Stimulated activated CD8-positive, alpha-beta memory T cell treated with anti-CD3 and anti-CD28 coated beads, Interleukin-7, amount 100 ng/mL, for 1 hour (primary cell): ENCODE results near the gene ZNF740.
"Not testable (repeated sequence)": the region's sequence is repeated elsewhere in the genome, so short reads cannot be mapped to it uniquely, and the experiment has no call there.

Experiments
- DNase-seq, 2 donors: peaks; one replicate each; pipeline ENCODE4 v3.0.0-alpha.2; 2020; ENCODE audit warnings: low read depth in 2 of 2

Gene ZNF740

DNA sequence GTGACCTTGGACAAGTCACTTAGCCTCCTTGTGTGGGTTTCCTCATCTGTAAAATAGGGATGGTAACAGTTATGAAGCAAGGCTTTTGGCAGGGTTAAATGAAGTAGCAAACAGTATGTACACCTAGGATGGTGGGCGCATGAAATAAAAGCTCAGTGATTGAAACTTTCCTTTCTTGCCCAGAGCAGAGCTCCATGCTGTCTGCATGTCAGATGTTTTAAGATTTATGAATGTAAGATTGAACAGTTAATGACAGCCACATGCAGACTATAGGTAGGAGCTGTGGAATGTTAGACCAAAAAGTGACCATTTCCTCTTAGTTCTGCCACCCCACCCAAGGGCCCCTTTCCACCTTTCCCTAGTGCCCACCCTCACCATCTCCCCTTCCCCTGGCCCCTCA lies 14.5 kb downstream of the ZNF740 start:
- no peak for DNase-seq

DNA sequence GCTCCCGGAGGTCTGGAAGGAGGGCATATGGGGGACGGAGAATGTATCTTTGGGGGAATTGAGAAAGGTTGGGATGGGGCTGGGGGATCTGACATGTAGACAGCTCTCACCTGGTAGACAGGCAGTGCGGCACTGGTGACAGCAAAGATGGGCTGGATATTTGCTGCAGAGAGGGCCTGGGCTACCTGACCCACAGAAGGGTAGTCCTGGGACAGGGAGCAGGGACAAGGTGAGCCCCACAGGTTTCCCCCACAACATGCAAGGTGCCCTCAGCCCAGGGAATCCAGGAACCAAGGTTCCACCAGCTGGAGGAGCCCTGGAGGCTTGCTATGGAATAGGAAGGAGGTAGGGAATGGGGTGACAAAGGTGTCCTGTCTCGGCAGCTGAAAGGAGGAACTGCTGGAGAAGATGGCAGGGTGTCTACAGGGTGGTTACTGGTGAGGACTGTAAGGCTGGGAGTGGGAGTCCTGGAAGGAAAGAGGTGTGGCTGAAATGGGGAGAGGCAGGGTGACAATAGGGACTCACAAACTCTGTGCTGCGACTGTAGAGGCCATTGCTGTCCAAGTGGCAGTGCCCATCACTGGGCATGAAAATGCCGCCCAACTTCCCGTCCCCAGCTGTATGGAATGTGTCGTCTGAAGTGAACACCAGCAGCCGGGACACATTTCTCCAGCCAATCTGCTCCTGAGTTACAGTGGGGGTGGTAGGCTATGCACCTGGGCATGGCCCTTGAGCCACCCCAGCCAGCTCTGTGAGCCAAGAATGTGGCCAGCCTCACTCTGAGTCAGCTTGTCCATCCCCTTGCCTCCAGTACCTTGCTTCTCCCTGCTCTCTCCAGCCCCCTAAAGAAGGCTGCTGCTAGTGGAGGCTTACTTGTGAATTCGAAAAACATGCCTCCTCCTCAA lies 15.2 kb downstream of the ZNF740 start:
- DNase-seq, result no peak

DNA sequence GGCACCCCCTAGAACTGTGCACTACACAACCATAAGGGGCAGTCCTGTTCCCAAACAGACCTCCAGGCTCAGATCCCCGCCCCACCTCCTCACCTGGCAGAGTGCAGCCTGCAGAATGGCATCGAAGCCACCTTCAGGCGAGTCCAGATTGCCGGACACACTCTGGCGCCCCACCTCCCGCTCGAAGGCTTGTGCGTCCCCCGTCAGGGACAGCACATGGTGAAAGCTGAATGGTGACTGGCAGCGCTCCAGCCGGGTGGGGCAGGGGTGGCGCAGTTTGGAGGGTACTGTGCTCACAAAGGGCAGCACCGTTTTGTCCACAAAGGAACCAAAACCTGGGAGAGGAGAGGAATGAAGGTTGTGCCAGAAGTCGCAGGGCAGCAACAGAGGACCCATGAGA lies 16.0 kb downstream of the ZNF740 start:
- DNase-seq, result no peak

DNA sequence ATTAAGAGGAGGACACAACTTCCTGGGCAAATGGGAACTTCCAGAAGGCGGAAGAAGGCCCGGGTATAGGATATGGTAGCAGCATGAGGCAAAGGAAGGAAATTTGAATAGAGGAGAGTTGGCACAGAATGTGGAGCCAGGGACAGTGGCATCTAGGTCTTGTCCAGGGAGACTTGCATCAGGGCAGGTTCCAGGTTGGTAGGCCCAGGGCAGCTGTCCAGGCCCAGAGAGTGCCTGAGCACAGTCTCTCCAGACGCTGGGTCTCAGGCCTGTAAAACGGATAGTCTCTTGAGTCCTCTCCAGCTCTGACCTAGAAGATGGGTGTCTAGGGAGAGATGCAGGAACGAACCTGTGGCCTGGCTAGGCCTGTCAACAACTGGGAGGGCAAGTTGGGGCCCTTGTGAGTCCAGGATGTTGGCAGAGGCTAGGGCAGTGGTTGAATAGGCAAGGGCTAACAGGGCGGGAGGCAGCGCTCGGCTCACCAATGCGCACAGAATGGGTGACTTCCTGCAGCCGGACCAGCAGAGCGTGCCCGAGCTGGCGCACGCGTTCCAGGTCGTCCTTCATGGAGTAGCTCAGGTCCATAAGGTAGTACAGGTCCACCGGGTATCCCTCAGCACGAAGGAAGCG lies 16.6 kb downstream of the ZNF740 start:
- DNase-seq, result no peak

DNA sequence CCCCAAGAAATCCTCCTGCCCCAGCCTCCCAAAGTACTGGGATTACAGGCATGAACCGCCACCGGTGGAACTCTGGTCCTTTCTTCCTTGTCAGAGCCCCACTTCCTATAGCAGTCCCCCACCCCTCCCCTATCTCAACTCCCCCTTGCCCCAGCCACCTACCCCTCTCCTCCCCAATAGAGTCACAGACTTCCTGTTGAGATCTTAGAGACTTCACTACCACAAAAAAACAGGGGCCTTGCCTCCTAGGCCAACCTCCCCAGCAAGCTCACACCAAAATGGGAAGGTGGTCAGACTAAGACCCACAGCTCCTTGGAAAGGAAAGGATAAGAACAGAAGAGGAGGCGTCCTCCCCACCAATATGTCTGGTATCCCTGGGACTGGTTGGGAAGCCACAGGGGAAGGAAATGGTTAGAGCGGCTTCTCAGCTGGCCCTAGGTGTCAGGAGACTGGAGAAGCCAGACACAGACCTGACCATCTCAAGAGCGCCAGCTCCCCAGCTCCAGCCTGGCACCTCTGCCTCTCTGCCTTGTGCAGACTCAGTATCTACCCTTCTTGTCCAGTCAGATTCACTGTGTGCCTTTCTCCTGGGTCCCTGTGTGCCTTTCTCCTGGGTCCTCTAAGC lies 18.1 kb downstream of the ZNF740 start:
- no peak for DNase-seq

DNA sequence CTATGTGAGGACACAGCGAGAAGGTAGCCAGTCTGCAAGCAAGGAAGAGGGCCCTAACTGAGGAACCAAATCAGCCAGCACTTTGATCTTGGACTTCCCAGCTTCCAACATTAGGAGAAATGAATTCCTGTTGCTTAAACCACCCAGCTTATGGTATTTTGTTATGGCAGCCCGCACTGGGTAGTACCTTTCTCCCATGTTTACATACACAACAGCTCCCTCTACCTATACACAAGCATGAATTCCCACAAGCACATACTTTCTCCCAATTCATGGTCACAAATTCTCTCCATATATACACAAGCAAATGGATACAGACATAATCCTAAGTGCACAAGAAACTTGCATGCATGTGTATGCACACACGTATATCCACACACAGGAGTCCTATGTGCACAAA lies 19.2 kb downstream of the ZNF740 start:
- DNase-seq, result no peak

DNA sequence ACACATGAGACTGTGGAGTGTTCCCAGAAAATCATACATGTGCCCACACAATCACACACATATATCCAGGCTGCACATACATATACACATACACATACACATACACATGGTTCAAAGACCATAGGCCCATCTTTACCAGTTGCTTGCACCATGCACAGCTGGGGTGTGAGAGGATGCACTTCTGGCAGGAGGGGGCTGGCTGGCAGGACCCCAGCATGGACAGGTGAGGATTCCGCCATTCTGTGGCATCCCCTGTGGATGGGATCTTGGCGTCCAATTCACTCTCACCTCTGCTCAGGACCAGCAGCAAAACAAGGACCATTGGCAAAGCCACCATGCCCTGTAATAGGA lies 19.6 kb downstream of the ZNF740 start:
- DNase-seq, result no peak

DNA sequence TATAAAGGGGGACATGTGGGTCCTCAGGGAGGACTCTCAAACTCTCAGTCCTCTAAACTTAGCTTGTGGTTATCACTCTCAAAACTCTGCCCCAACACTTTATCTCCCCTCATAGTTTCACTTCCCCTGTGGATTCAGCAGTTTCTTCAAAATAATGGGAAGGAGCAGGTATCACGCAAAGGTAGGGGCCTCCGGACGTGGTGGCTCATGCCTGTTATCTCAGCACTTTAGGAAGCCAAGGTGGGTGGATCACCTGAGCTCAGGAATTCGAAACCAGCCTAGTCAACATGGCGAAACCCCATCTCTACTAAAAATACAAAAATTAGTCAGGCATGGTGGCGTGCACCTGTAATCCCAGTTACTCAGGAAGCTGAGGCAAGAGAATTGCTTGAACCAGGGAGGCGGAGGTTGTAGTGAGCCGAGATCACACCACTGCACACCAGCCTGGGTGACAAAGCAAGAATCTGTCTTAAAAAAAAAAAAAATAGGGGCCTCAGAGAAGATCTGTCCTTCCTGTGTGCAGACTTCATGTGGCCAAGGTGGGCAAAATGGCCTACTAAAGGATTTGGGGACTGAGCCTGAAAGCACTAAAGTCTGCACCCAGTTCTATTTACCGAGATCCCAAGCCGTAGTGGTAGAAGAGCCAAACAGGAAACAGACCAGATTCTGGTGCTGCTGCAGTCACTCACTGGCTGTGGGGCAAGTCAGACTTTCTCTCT lies 20.1 kb downstream of the ZNF740 start:
- no peak for DNase-seq

DNA sequence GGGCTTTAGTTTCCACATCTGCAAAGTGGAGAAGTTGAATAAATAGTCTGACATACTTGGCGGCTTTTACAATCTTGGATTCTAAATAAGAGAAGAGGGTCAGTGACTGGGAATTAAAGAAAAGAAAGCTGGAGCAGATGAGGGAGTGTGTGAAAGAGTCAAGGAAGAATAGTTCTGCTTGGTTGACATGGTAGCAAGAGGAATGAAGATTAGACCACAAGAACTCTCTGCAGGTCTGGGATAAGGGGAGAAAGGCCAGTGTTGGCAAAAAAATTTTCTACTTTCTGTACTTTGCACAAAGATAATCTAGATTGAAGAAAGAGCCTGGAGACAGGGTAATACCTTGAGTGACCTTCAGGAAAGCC lies 20.6 kb downstream of the ZNF740 start:
- no peak for DNase-seq

DNA sequence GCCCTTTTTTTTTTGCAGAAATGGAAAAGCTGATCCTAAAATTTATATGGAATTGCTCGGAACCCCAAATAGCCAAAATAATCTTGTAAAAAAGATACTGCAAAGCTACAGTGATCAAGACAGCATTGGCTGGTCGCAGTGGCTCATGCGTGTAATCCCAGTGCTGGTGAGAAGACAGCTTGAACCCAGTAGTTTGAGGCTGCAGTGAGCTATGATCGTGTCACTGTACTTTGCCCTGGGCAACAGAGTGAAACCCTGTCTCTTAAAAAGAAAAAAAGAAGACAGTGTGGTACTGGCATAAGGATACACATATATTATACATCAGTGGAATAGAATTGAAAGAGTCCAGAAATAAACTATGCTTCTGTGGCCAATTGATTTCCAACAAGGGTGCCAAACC lies 21.1 kb downstream of the ZNF740 start:
- DNase-seq, result no peak

DNA sequence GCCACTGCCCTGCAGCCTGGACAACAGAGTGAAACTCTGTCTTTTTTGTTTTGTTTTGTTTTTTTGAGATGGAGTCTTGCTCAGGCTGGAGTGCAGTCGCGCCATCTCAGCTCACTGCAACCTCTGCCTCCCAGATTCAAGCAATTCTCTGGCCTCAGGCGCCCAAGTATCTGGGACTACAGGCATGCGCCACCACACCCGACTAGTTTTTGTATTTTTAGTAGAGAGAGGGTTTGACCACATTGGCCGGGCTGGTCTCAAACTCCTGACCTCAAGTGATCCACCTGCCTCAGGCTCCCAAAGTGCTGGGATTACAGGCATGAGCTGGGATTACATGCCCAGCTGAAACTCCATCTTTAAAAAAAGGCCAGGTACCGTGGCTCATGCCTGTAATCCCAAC lies 21.8 kb downstream of the ZNF740 start:
- not testable (repeated sequence) for DNase-seq

DNA sequence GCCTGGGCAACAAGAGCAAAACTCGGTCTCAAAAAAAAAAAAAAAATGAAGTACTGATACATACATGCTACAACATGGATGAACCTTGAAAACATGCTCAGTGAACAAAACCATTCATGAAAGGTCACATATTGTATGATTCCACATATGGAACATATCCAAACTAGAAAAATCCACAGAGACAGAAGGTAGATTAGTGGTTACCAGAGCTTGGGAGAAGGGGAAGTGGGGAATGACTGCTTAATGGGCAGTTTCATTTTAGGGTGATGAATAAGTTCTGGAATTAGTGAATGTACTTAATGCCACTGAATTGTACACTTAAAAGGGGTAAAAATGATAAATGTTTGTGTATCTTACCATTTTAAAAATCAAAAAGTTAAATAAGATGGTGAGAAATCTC lies 23.8 kb downstream of the ZNF740 start:
- no peak for DNase-seq

DNA sequence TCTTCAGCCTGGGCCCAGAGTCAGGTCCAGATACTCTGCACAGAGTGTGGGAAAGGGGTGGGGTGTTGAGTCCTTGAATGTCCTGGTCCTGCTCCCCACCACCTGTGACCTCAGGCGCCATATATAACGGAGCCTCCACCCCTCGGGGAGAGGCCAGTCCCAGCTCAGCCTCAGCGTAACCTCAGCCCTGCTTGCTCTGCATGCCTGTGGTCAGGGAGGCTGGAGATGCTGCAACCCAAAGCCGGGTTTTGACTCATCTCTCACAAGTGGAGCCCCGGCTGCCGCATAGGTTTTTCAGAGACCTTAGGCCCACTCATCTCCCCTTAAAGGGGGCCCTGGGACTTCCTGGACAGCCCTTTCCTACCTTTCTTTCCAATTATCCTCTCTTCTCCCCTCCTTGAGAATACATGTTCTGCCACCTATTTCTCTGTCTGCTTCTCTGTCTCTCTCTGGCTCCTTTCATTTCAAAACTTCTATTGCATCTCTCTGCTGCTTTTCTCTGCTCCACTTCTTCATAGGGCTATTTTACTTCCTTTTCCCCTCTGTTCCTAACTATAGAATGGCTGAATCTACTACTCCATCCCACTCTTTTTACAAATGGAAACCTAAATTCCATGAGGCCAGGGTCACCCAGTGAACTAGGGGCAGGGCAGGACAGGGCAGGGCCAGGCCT lies 25.4 kb downstream of the ZNF740 start:
- peak in 1 of 2 donors; percentile 30 for DNase-seq

DNA sequence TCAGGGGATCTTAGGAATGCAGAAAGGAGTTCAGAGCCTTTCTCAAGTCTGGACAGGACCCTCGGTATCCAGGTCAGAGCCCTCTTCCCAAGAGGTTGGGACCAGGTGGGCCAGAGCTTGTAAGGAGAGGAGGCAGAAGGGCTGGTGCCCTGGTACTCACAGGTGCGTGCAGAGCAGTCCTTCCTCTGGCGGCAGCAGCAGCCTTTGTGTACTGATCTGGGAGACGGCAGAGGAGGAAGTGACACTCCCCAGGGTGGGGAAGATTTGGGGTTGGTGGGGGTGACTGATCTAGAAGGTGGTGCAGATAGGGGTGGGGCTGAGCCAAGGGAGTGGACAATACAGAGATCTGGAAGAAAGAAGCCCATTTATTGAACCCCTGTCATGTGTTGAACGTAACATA lies 26.5 kb downstream of the ZNF740 start, which contains the start of gene ITGB7:
Gene ITGB7 (minus strand): TSS at position 210 of the 400 bp plus-strand sequence. CDS start 6,808 bp downstream, outside the sequence.
- peak; percentile 29 to 43 for DNase-seq

DNA sequence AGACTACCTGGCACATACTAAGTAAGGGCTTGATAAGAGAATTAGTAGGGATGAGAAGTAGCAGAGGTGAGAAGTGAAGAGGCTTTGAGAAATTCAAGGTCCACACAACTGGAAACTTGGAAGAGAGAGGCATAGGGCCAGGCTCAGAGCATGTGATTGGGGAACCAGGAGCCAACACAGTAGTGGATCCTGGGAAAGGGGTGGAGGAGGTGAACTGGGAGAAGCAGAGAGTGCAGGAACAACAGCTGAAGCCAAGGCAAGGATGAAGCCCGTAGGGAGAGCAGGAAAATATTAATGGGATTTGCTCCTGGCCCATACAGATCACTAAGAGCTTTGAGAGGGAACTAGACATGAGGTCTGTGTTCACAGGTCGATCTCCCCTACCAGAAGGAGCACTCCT lies 27.9 kb downstream of the ZNF740 start:
- no peak for DNase-seq

DNA sequence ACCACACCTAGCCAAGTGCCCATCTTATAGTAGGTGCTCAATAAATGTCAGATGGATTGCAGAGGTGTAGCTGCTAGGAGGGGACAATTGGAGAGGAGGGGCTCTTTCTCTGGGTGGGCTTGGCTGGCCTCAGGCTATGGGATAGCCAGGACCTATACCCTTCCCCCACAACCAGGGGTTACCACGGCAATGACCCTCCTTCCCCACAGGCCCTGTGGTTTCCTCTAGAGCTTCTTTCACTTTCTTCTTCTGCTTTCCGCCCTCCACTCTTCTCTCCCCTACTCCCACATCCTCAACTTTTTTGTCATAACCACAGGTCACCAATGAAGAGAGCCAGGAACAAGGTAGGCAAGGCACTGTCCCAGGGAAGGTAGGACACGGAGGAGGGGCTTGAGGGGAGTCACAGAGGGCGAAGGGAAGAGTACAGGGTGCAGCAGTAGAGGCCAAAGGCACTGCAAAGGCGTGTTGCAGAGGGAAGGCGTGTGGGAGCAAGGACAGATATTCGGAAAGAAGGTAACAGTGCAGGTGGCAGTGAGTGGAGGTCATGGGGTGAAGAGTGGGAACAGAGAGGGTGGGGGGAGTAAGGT lies 28.4 kb downstream of the ZNF740 start:
- no peak for DNase-seq

DNA sequence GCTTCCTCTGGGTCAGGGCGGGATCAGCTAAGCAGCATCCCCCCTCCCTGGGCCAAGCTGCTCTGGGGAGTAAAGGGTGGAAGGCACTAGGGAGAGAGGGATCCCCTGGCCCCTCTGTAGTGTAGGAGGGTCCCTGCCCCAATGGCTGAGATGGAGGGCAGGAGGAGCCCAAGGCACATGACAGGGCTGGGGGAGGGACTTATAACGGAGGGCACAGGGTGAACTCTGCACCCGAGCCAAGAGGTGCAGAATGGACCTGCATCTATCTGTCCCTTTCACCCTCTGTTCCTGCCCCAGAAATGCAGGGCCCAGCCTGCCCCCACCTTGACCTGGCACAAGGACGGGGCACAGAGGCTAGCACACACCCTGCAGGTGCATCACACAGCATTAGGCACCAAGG lies 30.3 kb downstream of the ZNF740 start:
- no peak for DNase-seq

DNA sequence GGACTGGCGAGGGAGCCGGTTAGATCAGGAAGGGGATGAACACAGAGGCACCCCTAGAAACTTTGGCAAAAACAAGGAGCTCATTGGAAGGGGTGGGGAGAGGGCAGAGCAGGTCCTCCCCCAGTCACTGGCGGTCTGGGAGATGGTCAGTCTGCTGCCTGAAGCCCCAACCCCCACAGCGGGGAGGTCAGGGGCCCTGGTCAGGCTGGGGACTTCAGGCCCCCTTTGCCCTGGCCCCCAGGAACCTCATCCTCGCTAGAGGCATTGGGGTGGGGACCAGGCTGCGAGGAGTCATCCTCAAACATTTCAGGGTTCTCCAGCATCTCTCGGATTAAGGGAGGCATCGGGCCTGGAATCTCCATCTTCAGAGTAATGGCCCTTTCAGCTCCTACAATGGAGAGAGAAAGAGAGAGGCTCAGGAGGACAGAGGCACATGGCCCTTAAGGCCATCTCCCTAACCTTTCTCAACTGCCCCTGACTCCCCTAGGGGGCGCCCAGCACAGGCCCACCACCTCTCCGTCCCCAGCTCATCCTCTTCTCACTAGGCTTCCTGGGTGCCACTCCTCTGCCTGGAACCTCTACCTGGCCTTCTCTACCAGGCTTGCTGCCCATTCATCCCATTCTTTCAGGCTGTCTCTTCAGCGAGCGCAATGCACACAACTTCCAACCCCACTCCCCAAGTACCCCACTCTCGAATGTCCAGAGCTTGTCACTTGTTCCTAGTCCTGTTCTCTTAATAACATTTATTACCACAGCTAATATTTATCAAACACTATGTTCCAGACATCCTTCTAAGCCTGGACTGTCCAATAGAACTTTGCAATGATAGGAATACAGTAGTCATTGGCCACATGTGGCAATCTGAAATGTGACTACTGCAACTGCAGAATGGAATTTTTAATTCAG lies 31.2 kb downstream of the ZNF740 start:
- DNase-seq, result no peak

DNA sequence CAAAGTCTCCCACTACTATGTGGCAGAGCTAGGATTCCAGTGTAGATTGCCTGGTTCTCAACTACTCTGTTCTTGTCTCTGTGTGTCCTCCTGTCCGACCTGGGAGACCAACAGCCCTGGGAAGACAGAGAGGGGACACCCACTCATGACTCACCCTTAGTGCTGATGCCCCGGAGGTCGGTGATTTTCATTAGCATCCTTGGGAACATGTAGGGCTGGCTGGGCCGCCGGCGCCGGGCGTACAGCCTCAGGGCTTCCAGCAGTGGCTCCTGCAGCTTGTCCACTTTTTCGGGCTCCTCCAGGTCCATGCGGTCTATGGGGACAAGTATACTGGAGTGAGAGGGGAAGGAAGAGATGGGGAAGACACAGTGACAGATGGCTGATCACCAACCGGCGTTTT lies 32.4 kb downstream of the ZNF740 start:
- no peak for DNase-seq

DNA sequence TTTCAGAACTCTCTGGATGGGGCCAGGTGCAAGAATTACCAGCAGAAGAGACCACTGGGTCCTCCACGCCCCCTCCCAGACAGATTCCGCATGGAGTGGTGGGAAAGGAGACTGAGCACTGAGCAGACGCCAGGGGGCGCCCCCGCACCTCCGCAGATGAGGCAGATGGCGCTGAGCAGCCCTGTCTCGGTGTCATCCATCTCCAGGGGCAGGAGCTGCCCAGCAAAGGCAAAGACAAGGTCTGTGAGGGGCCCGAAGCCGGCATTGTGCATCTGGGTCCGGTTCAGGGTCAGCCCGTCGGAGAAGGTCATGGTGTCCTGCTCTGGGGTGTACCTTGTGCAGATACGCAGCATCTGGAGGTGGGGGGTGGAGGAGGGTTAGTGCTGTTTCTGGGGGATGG lies 32.8 kb downstream of the ZNF740 start:
- peak; percentile 58 to 81 for DNase-seq
